ENCODE measurements around the gene TRIM43B. TPM values are rescaled to one million over a fixed set of nuclear protein-coding genes. Genes with fewer than 3 reads are reported as not detected.
"Not testable (repeated sequence)": the region's sequence is repeated elsewhere in the genome, so short reads cannot be mapped to it uniquely, and the experiment has no call there.

The TRIM43B gene
- total RNA-seq, 2 donors from 2014 or later = not detected

- H3K9me3 Mint-ChIP-seq; H3K27ac Mint-ChIP-seq; H3K36me3 Mint-ChIP-seq; ATAC-seq; DNase-seq (ENCODE audit: low spot score in 2 of 2): not testable (repeated sequence)
These were observed 42.0 kb downstream of the TRIM43B start for GRCh38 chr2:95442474-95443099.

GRCh38 chr2:95435872-95436209 lies 48.7 kb downstream of the TRIM43B start:
- H3K27ac Mint-ChIP-seq; DNase-seq (ENCODE audit: low spot score in 2 of 2); H3K9me3 Mint-ChIP-seq; H3K36me3 Mint-ChIP-seq; ATAC-seq: not testable (repeated sequence)

- not testable (repeated sequence) for DNase-seq (ENCODE audit: low spot score in 2 of 2); H3K27ac Mint-ChIP-seq; H3K9me3 Mint-ChIP-seq; H3K36me3 Mint-ChIP-seq; ATAC-seq
These were observed 49.2 kb downstream of the TRIM43B start for GRCh38 chr2:95435162-95435871.

- H3K27ac Mint-ChIP-seq; H3K9me3 Mint-ChIP-seq; H3K36me3 Mint-ChIP-seq; DNase-seq (ENCODE audit: low spot score in 2 of 2); ATAC-seq: not testable (repeated sequence)
These were observed 50.0 kb downstream of the TRIM43B start for GRCh38 chr2:95434507-95435076.

DNA sequence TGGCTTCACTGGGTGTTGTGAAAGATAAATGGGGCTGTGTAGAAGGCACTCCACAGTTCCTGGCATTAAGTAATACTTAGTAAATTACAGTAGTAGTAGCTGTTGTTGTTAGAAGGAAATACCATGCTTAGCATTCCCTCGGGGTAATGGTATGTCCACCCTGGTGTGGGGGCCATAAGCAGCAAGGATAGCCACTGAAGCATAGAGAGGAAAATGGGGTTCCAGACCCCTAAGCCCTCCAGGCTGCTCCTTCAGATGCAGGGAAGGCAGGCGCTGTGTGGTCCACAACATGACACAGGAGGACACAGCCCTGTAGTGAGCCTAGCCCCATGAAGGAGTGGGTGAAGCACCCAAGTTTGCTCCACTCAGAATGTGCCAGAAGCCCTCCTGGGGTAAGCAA lies 50.6 kb downstream of the TRIM43B start:
- H3K9me3 Mint-ChIP-seq; DNase-seq (ENCODE audit: low spot score in 2 of 2); ATAC-seq; H3K27ac Mint-ChIP-seq; H3K36me3 Mint-ChIP-seq: not testable (repeated sequence)

GRCh38 chr2:95433373-95433772 lies 51.2 kb downstream of the TRIM43B start:
- ATAC-seq; H3K27ac Mint-ChIP-seq; H3K36me3 Mint-ChIP-seq; H3K9me3 Mint-ChIP-seq; DNase-seq (ENCODE audit: low spot score in 2 of 2): not testable (repeated sequence)

DNA sequence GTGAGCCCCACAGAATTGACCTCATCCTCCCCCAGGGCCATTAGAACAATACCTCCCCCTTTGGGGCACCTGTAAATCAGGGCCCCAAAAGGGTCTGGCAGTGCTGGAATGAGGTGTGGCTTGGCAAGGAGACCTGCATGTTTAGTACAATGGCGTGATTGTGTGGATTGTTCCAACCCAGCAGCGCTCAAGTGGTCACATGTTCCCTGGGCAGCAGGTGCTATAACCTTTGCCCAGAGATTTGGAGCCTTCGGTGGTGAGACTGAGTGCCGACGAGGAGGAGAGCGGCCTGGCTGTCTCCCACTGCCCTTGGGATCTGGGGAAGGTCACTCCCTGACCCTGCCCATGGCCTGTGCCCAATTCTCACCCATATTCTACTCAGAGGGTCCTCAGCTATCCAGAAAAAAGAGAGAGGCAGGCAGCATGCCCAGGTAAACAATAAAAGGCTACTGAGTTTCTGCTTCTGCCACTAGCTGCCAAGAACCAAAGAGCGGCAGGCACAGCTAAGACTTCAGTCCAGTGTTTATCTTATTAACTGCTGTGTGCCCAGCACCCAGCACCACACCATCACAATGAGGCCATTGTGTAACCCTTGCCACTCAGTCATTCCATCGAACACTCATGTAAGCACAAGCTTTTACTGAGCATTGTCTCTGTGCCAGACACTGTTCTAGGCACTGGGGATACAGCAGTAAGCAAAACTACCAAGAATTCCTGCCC lies 54.6 kb downstream of the TRIM43B start:
- not testable (repeated sequence) for ATAC-seq; DNase-seq (ENCODE audit: low spot score in 2 of 2); H3K9me3 Mint-ChIP-seq; H3K27ac Mint-ChIP-seq; H3K36me3 Mint-ChIP-seq

DNA sequence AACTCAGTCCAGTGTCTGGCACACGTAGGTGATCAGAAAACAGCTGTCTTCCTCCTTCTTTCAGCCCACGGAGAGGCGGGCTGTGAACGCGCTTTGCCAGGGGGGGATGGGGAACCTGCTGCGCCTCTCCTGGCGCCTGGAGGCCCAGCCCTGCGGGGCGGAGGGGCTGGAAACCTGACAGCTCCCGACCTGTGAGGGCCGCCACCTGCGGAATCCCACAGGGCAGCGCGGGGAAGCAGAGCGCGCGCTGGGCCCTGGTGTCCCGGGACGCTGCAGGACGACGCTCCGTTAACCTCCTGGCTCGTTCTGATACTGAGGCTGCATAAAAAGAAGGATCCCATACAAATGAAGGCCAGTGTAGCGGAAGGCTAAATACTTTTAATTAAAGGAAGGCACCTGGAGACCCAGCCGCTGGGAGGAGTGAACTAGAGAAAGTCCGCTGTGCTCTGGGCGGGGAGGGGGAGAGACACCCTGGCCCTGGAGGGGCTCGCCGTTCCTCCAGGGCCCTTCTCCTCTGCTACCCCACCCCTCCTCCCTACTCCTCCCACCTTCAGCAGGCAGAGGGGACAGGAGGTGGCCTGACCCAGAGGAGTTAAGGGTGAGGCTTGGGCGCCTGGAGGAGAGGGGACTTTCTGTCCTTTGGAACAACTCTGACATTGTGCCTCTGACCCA lies 57.2 kb downstream of the TRIM43B start:
- not testable (repeated sequence) for H3K27ac Mint-ChIP-seq; DNase-seq (ENCODE audit: low spot score in 2 of 2); H3K36me3 Mint-ChIP-seq; H3K9me3 Mint-ChIP-seq; ATAC-seq

Other genes with a start within 250 kb of the TRIM43B start
- 1 to 10 TPM in 1 of 2 donors, under 1 TPM in 1; 0.86 to 1.9 TPM for gene PROM2, start 210.3 kb downstream of the TRIM43B start, total RNA-seq
- gene KCNIP3, start 187.4 kb downstream of the TRIM43B start, total RNA-seq = not detected
- 10 to 100 TPM; 31.0 to 39.8 TPM for gene FAHD2A, start 82.0 kb downstream of the TRIM43B start, total RNA-seq
- not detected for gene TRIM43, start 107.2 kb upstream of the TRIM43B start, total RNA-seq